GM13977 (cell line): ENCODE measurements around the gene CAMK2A.

Experiments
- DNase-seq: peaks from one replicate; pipeline ENCODE4 v3.0.0; 2012; ENCODE audit warnings: low spot score
- CTCF ChIP-seq: IDR thresholded peaks from 2 replicates; pipeline ENCODE4 v1.5.1; 2012; ENCODE audit warnings: mild to moderate bottlenecking, control low read depth; ENCODE audit not compliant: insufficient read depth; ENCODE audit errors: extremely low read depth, missing control alignments
- in situ Hi-C: fragments of 300-500 bp; cut with MboI; formaldehyde crosslinking; loops from one replicate; pipeline ENCODE4 v1.12.0; 2022; ENCODE audit warnings: low sequenced_read_pairs, low pct_unique_long_range_greater_than_20kb, mixed read lengths, inconsistent platforms; ENCODE audit not compliant: unreplicated experiment

CAMK2A gene

DNA sequence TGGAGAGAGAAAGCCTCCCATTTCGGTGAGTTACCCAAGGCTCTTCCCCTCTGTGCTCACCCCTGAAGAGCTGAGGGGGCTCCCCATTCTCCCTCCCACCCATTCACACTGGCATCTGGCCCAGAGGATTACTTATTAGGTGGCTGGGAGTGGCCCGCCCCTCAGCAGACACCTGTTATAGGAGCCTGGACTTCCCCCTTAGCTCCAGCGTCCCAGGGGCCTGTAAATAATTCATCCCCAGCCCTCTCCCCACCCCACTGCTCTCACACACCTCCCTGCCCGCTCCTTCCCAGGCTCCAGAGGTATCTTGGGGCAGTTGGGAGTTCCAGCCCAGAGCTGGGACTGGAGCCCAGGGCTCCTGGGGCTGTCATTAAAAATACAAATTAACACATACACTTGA lies 111.3 kb downstream of the CAMK2A start:
- in situ Hi-C loops, result no loop called here
- TF ChIP-seq CTCF, result no peak
- peak; percentile 64 for DNase-seq

- DNase-seq, result no peak
- no peak for TF ChIP-seq CTCF
- in situ Hi-C loops, result no loop called here
Observed at GRCh38 chr5:150177721-150178120, 111.9 kb downstream of the CAMK2A start.

DNA sequence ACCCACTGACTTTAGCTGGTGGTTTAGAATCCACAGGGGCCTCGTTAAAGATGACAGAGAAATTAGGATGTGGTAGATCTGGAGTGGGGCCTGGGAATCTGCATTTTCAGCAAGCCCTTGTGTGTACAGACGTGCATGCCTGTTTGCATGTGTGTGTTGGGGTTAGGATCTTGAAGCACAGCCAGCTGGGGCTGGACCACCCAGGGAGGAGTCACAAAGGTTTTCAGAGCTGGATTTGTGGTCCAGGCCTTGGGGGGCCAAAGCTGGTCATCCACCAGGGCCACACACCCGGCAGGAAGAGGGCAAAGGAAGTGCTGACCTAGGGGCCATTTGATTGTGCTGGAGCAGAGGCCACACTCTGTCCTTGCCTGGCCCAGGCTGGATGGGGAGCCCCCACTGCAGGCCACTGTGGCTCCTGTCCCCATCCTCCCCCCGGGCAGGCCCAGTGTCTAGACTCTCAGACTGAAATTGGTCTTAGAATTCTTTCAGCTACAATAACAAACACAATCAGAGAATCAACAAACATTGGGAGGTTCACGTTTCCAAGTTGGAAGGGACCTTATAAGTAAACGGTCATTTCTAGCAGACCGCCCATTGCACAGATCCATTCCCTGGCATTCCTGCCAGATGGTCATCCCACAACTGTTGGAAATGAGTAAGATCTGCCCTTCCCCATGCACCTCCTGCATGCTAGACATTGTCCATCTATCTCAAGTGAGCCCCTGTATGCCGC lies 112.7 kb downstream of the CAMK2A start:
- no peak for DNase-seq
- no peak for TF ChIP-seq CTCF
- in situ Hi-C loops, result no loop called here

DNA sequence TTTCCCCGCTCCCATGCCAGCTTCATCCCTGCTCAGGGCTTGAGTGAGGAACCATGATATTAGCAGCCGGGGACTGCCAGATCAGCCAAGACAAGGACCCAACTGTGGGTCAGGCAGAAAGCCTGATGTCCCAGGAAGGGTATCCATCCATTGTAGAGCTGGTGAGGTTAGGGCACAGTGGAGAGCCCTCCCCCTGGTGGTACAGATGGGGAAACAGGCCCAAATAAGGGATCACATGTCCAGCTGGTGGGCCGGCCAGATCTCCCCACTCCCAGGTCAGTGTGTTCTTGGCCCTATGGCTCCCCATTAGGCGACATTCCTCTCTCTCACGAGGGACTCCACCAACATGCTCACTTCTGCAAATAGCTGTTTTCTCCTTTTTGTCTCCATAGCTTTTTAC lies 114.0 kb downstream of the CAMK2A start:
- DNase-seq, result peak; percentile 69
- peak; percentile 50 for TF ChIP-seq CTCF
- in situ Hi-C loops, result no loop called here

GRCh38 chr5:150175076-150175475 lies 114.5 kb downstream of the CAMK2A start:
- TF ChIP-seq CTCF, result no peak
- no peak for DNase-seq
- in situ Hi-C loops, result no loop called here

DNA sequence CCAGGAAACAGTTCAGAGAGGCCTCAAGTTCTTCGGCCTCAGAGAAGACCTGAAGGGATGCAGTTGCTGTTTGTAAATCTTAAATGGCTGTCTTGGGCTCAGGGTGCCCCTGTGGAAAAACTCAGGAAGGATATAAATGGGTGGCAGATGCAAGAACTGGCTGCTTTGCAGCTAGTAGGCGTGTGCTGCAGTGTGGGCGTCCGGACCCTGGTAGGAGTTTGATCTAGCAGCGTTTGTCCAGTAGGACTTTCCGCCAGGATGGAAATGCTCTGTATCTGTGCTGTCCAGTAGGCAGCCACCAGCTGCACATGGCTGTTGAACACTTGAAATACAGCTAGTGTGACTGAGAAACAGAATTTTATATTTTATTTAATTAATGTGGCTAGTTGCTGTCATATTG lies 115.3 kb downstream of the CAMK2A start:
- in situ Hi-C loops, result no loop called here
- TF ChIP-seq CTCF, result no peak
- DNase-seq, result no peak
